H1 (cell line): ENCODE data around the gene PRKD1. TPM values are rescaled to one million over a fixed set of nuclear protein-coding genes. Genes with fewer than 3 reads are reported as not detected.

ENCODE experiments used
- CTCF ChIA-PET: fragments of 300-600 bp; sonication (Branson Sonifier 250); formaldehyde crosslinking; loops from one replicate; lab custom pipeline; 2021; ENCODE audit not compliant: partially characterized antibody; lab: Charles Lee
- POLR2A ChIA-PET: fragments of 300-600 bp; sonication (Branson Sonifier 250); formaldehyde crosslinking; loops from one replicate; lab custom pipeline; 2021; ENCODE audit warnings: inconsistent platforms; ENCODE audit not compliant: partially characterized antibody; lab: Charles Lee
- DNase-seq, 2 experiments: peaks; one replicate each; pipeline versions ENCODE4 v3.0.0 to v3.0.0-alpha.2; 2010 to 2022; ENCODE audit warnings: low spot score in 2 of 2, low read depth in 1 of 2, mixed read lengths in 1 of 2
- FAIRE-seq: peaks from 2 replicates; lab custom pipeline; 2011; peaks lifted over from hg19 to GRCh38; lab: Jason Lieb, UNC
- H2AFZ ChIP-seq: 2 replicates; pipeline ENCODE4 v1.8.1; 2012; ENCODE audit warnings: low read length, inconsistent platforms
- H2AK5ac ChIP-seq: 2 replicates; pipeline ENCODE4 v1.6.1; 2013; ENCODE audit warnings: low read depth, low read length
- H2BK120ac ChIP-seq: replicated peaks from 2 replicates; pipeline ENCODE3; 2013; ENCODE audit warnings: low read depth, low read length, inconsistent platforms
- H2BK12ac ChIP-seq: 2 replicates; pipeline ENCODE4 v1.6.1; 2013; ENCODE audit warnings: low read depth, low read length
- H2BK15ac ChIP-seq: 2 replicates; pipeline ENCODE4 v1.6.1; 2013; ENCODE audit warnings: low read length
- H2BK20ac ChIP-seq: 2 replicates; pipeline ENCODE4 v1.6.1; 2013; ENCODE audit warnings: low read length
- H2BK5ac ChIP-seq: 2 replicates; pipeline ENCODE4 v1.6.1; 2013; ENCODE audit warnings: low read depth, low read length
- H3K14ac ChIP-seq: 2 replicates; pipeline ENCODE4 v1.6.1; 2013; ENCODE audit warnings: inconsistent platforms; ENCODE audit not compliant: insufficient read length
- H3K18ac ChIP-seq: 2 replicates; pipeline ENCODE4 v1.6.1; 2013; ENCODE audit warnings: low read length; ENCODE audit errors: extremely low read depth
- H3K23ac ChIP-seq: 2 replicates; pipeline ENCODE4 v1.6.1; 2013; ENCODE audit warnings: inconsistent platforms; ENCODE audit not compliant: insufficient read length
- H3K23me2 ChIP-seq: 2 replicates; pipeline ENCODE4 v1.6.1; 2013; ENCODE audit warnings: low read depth, low read length
- H3K27ac ChIP-seq: 2 replicates; pipeline ENCODE4 v1.6.1; 2011; ENCODE audit warnings: low read depth, low read length, inconsistent platforms
- H3K27me3 ChIP-seq, 4 experiments: replicated peaks in 1 of 4; 1 replicate in 1 of 4; 2 replicates in 3 of 4; pipeline versions ENCODE4 v1.6.1 to v1.8.1; 2011 to 2013; ENCODE audit warnings: low read length in 3 of 4, mild to moderate bottlenecking in 3 of 4, inconsistent platforms in 2 of 4, mixed read lengths in 2 of 4, moderate library complexity in 1 of 4; ENCODE audit not compliant: control insufficient read depth in 3 of 4, insufficient read depth in 3 of 4; ENCODE audit errors: extremely low read depth in 1 of 4
- H3K36me3 ChIP-seq, 4 experiments: 2 replicates each; pipeline versions ENCODE4 v1.6.1 to v1.8.1; 2011 to 2013; ENCODE audit warnings: mild to moderate bottlenecking in 4 of 4, low read length in 3 of 4, moderate library complexity in 2 of 4, control low read depth in 1 of 4, inconsistent platforms in 1 of 4; ENCODE audit not compliant: insufficient read depth in 4 of 4, control insufficient read depth in 2 of 4
- H3K4ac ChIP-seq: replicated peaks from 2 replicates; pipeline ENCODE3; 2013; ENCODE audit warnings: low read length, low read depth, mixed read lengths, inconsistent platforms; ENCODE audit not compliant: insufficient read length
- H3K4me1 ChIP-seq, 4 experiments: replicated peaks in 1 of 4; 1 replicate in 1 of 4; 2 replicates in 3 of 4; pipeline versions ENCODE4 v1.6.1 to v1.8.1; 2011 to 2013; ENCODE audit warnings: low read length in 3 of 4, inconsistent platforms in 2 of 4, mixed read lengths in 1 of 4; ENCODE audit not compliant: insufficient read depth in 4 of 4, control insufficient read depth in 3 of 4
- H3K4me2 ChIP-seq, 2 experiments: 2 replicates each; pipeline versions ENCODE4 v1.6.1 to v1.8.1; 2011 to 2013; ENCODE audit warnings: low read depth in 2 of 2, low read length in 2 of 2, control low read depth in 1 of 2, inconsistent platforms in 1 of 2, mild to moderate bottlenecking in 1 of 2; ENCODE audit not compliant: insufficient read depth in 1 of 2
- H3K4me3 ChIP-seq, 4 experiments: fragments of 200-600, 300-600 bp in 1 of 4; sonication (generic), shearing (Covaris generic), sonication (Bioruptor Twin) in 1 of 4; 2 replicates each; pipeline versions ENCODE4 v1.5.1 to v1.8.1; 2011 to 2016; ENCODE audit warnings: low read length in 4 of 4, low read depth in 3 of 4, control low read depth in 2 of 4, inconsistent platforms in 2 of 4, mild to moderate bottlenecking in 2 of 4, mixed read lengths in 1 of 4, moderate library complexity in 1 of 4; ENCODE audit not compliant: insufficient read depth in 2 of 4; ENCODE audit errors: extremely low read depth in 1 of 4
- H3K56ac ChIP-seq: replicated peaks from 2 replicates; pipeline ENCODE3; 2013; ENCODE audit warnings: low read depth, mild to moderate bottlenecking, mixed read lengths, low read length, inconsistent platforms; ENCODE audit not compliant: insufficient read length
- H3K79me1 ChIP-seq: 2 replicates; pipeline ENCODE4 v1.6.1; 2013; ENCODE audit warnings: low read depth, low read length, control low read depth
- H3K79me2 ChIP-seq, 2 experiments: 2 replicates each; pipeline versions ENCODE4 v1.6.1 to v1.8.1; 2012 to 2013; ENCODE audit warnings: low read length in 2 of 2, mild to moderate bottlenecking in 2 of 2, inconsistent platforms in 1 of 2; ENCODE audit not compliant: insufficient read depth in 2 of 2, control insufficient read depth in 1 of 2
- H3K9ac ChIP-seq, 4 experiments: replicated peaks in 1 of 4; 1 replicate in 1 of 4; 2 replicates in 3 of 4; pipeline versions ENCODE4 v1.6.1 to v1.8.1; 2011 to 2013; ENCODE audit warnings: low read depth in 3 of 4, low read length in 3 of 4, control low read depth in 2 of 4, mild to moderate bottlenecking in 2 of 4, moderate library complexity in 2 of 4, inconsistent platforms in 1 of 4; ENCODE audit errors: extremely low read depth in 1 of 4
- H3K9me3 ChIP-seq, 2 experiments: 2 replicates each; pipeline versions ENCODE4 v1.6.1 to v1.8.1; 2012 to 2013; ENCODE audit warnings: mild to moderate bottlenecking in 2 of 2, moderate library complexity in 2 of 2, control low read depth in 1 of 2, inconsistent platforms in 1 of 2, low read depth in 1 of 2, low read length in 1 of 2, mixed read lengths in 1 of 2; ENCODE audit not compliant: insufficient read depth in 2 of 2
- H4K20me1 ChIP-seq, 2 experiments: replicated peaks in 1 of 2; 2 replicates each; pipeline versions ENCODE3 to v1.8.1; 2011 to 2013; ENCODE audit warnings: inconsistent platforms in 2 of 2, low read length in 2 of 2, mild to moderate bottlenecking in 1 of 2; ENCODE audit not compliant: insufficient read depth in 2 of 2, control insufficient read depth in 1 of 2
- H4K5ac ChIP-seq: 2 replicates; pipeline ENCODE4 v1.6.1; 2013; ENCODE audit warnings: low read length, low read depth, mixed read lengths, inconsistent platforms; ENCODE audit not compliant: insufficient read length
- H4K8ac ChIP-seq: 2 replicates; pipeline ENCODE4 v1.8.0; 2013; ENCODE audit warnings: mild to moderate bottlenecking, moderate library complexity, low read length, inconsistent platforms; ENCODE audit not compliant: insufficient read depth; ENCODE audit errors: extremely low read depth
- H4K91ac ChIP-seq: replicated peaks from 2 replicates; pipeline ENCODE3; 2013; ENCODE audit warnings: low read length, mixed read lengths, inconsistent platforms; ENCODE audit not compliant: insufficient read length
- ASH2L ChIP-seq: fragments of 200-600, 300-600 bp; sonication (generic); IDR thresholded peaks from one replicate; pipeline ENCODE4 v1.7.1; 2017; ENCODE audit warnings: low read length
- ATF2 ChIP-seq: IDR thresholded peaks from 2 replicates; pipeline ENCODE4 v1.6.1; 2012; ENCODE audit warnings: low read length, inconsistent platforms
- CBX5 ChIP-seq: fragments of 300-800, 300-1000 bp; sonication (generic); IDR thresholded peaks from 2 replicates; pipeline ENCODE4 v1.7.1; 2016; ENCODE audit warnings: antibody characterized with exemption, low read length, low read depth
- CEBPB ChIP-seq: IDR thresholded peaks from 2 replicates; pipeline ENCODE4 v1.6.1; 2012; ENCODE audit warnings: low read depth, low read length
- CHD1 ChIP-seq: IDR thresholded peaks from 2 replicates; pipeline ENCODE4 v1.6.1; 2012; ENCODE audit warnings: low read depth, low read length, improper control_type of control experiment
- FOSL1 ChIP-seq: IDR thresholded peaks from 2 replicates; pipeline ENCODE4 v1.6.1; 2011; ENCODE audit warnings: mild to moderate bottlenecking, low read depth, low read length, moderate library complexity; ENCODE audit not compliant: insufficient read depth
- GTF2F1 ChIP-seq: IDR thresholded peaks from 2 replicates; pipeline ENCODE4 v1.6.1; 2012; ENCODE audit warnings: low read depth, low read length, improper control_type of control experiment, borderline replicate concordance
- POLR2A ChIP-seq, 2 experiments: IDR thresholded peaks; 1 replicate in 1 of 2; 2 replicates in 1 of 2; pipeline ENCODE4 v1.6.1; 2011; ENCODE audit warnings: low read depth in 2 of 2, low read length in 2 of 2, mild to moderate bottlenecking in 2 of 2; ENCODE audit errors: control extremely low read depth in 1 of 2
- RFX5 ChIP-seq: IDR thresholded peaks from 2 replicates; pipeline ENCODE4 v1.6.1; 2011; ENCODE audit warnings: low read depth, low read length, improper control_type of control experiment, borderline replicate concordance
- SAP30 ChIP-seq: fragments of 300-600 bp; sonication (generic); IDR thresholded peaks from 2 replicates; pipeline ENCODE4 v1.7.1; 2012; ENCODE audit warnings: low read length, moderate library complexity, mild to moderate bottlenecking, inconsistent platforms; ENCODE audit not compliant: insufficient read depth, insufficient replicate concordance
- SP1 ChIP-seq: IDR thresholded peaks from 2 replicates; pipeline ENCODE4 v1.6.1; 2011; ENCODE audit warnings: low read depth, low read length
- ZNF274 ChIP-seq: IDR thresholded peaks from 2 replicates; pipeline ENCODE4 v1.7.0; 2012; ENCODE audit warnings: low read length, borderline replicate concordance; ENCODE audit errors: extremely low read depth
- WGBS, 2 experiments: shearing (Covaris generic) in 1 of 2; methylation state at CpG; one replicate each; pipeline versions ENCODE4 v1.1.6 to v1.1.7; 2013 to 2015; ENCODE audit warnings: low lambda C conversion rate in 2 of 2, mixed read lengths in 2 of 2, inconsistent platforms in 1 of 2, low coverage in 1 of 2, missing lambda C conversion rate in 1 of 2; ENCODE audit not compliant: insufficient replicate concordance in 2 of 2, insufficient coverage in 1 of 2, insufficient read length in 1 of 2; ENCODE audit errors: extremely low coverage in 1 of 2, missing lambda C conversion rate in 1 of 2; 5-methylcytosine and 5-hydroxymethylcytosine counted together
- polyA plus RNA-seq, 7 experiments: library from polyadenylated mRNA; depleted of rRNA in 3 of 7; stranded (reverse) in 5 of 7; unstranded in 2 of 7; fragments of >200 nt in 5 of 7; fragments of 200-250 nt in 2 of 7; gene quantifications; 1 replicate in 5 of 7; 2 replicates in 1 of 7; 4 replicates in 1 of 7; pipeline versions ENCODE4 v1.2.1 to v1.2.3, GENCODE V29; 2011 to 2013; ENCODE audit warnings: missing spikeins in 2 of 7, mixed read lengths in 2 of 7
- total RNA-seq: library from RNA; stranded (reverse); fragmentation: NEBNext Ultra II Directional; extraction: Animal tissue kit (Norgen Biotek cat#: 25700); gene quantifications from 2 replicates; pipeline ENCODE4 v1.2.1, GENCODE V29; 2021

The PRKD1 gene
- total and polyA plus RNA-seq, 2 of the 8 experiments (the other 6 are each of a cell fraction or from before 2014, with no cell fraction given), result 3.6 to 6.8 TPM

GRCh38 chr14:29671034-29671433 lies 256.6 kb downstream of the PRKD1 start:
- Histone ChIP-seq H3K4me1 (no peaks in the 10 kb centered on the region; a peak in 1 of 7 replicates), H2BK5ac (no peak overlapping the region), H3K9me3 (no peaks in the 10 kb centered on the region), H2BK20ac (no peak overlapping the region), H3K4me2 (no peak overlapping the region), H2AK5ac (no peak overlapping the region), H4K20me1 (no peaks in the 10 kb centered on the region), H3K9ac (no peak overlapping the region), H3K18ac (no peak overlapping the region), H3K27ac (no peak overlapping the region), H2BK120ac (no peak overlapping the region), H4K5ac (no peak overlapping the region), H3K23me2 (no peaks in the 10 kb centered on the region), H3K27me3 (no peaks in the 10 kb centered on the region), H3K4me3 (no peak overlapping the region), H3K36me3 (no peaks in the 10 kb centered on the region), H3K14ac (no peak overlapping the region), H3K23ac (no peak overlapping the region), H4K8ac (no peak overlapping the region), H3K4ac (no peak overlapping the region), H2BK15ac (no peak overlapping the region), H3K79me2 (no peaks in the 10 kb centered on the region), H4K91ac (no peak overlapping the region), H3K56ac (no peak overlapping the region), H2BK12ac (no peak overlapping the region), H2AFZ (no peak overlapping the region), H3K79me1 (no peaks in the 10 kb centered on the region)
- WGBS, 2 experiments, result 94% methylated on average over 1 of the region's 1 CpG; no CpG with 5 or more reads in 1 of the 2 experiments
- TF ChIP-seq ATF2 (no peak), SP1 (no peak), ZNF274 (no peak), POLR2A (IDR thresholded peaks at IDR 0.05; ENCODE audit: control extremely low read depth in 1 of 2, low read depth in 2 of 2, low read length in 2 of 2) (no peak), FOSL1 (no peak), CEBPB (no peak), RFX5 (no peak), SAP30 (no peak), CHD1 (no peak), GTF2F1 (no peak), CBX5 (no peak), ASH2L (no peak)
- DNase-seq, result no peak
- CTCF ChIA-PET, result no interaction called here
- FAIRE-seq, result no peak
- POLR2A ChIA-PET, result no interaction called here
